PC-9 (cell line): ENCODE data around the gene GEMIN2. TPM values are rescaled to one million over a fixed set of nuclear protein-coding genes. Genes with fewer than 3 reads are reported as not detected.

Source experiments
- BruUV-seq: library from RNA; stranded (reverse); fragments of 400-500 nt; replicated peaks from 2 replicates; lab custom pipeline; 2021; lab: Mats Ljungman, UMichigan
- CTCF ChIA-PET: fragments of 300-600 bp; sonication (Branson Sonifier 250); formaldehyde crosslinking; loops from one replicate; lab custom pipeline; 2022; ENCODE audit warnings: antibody characterized with exemption; lab: Charles Lee
- POLR2A ChIA-PET: fragments of 300-600 bp; sonication (Branson Sonifier 250); formaldehyde crosslinking; loops from one replicate; lab custom pipeline; 2022; ENCODE audit warnings: antibody characterized with exemption; ENCODE audit not compliant: unreplicated experiment; lab: Charles Lee
- DNase-seq, 2 experiments: peaks; one replicate each; pipeline versions ENCODE4 v3.0.0 to v3.0.0-alpha.2; 2015 to 2022; ENCODE audit warnings: mixed read lengths in 1 of 2
- H2AFZ ChIP-seq: fragments of 200-600 bp; sonication (generic); 2 replicates; pipeline ENCODE4 v1.8.1; 2017; ENCODE audit warnings: antibody characterized with exemption
- H3F3A ChIP-seq: fragments of 200-600 bp; sonication (generic); 2 replicates; pipeline ENCODE4 v1.8.1; 2017; ENCODE audit warnings: antibody characterized with exemption, mild to moderate bottlenecking, low read depth; ENCODE audit not compliant: insufficient read depth
- H3K27ac ChIP-seq: fragments of 200-600 bp; sonication (generic); 2 replicates; pipeline ENCODE4 v1.6.1; 2016; ENCODE audit warnings: mixed run types
- H3K27me3 ChIP-seq: fragments of 200-600 bp; sonication (generic); 2 replicates; pipeline ENCODE4 v1.6.1; 2016; ENCODE audit warnings: low read depth, mixed run types; ENCODE audit not compliant: insufficient read depth
- H3K36me3 ChIP-seq: fragments of 200-600 bp; sonication (generic); 2 replicates; pipeline ENCODE4 v1.6.1; 2016; ENCODE audit warnings: low read depth, mixed run types
- H3K4me1 ChIP-seq: fragments of 200-600 bp; sonication (generic); replicated peaks from 2 replicates; pipeline ENCODE4 v1.6.1; 2016; ENCODE audit warnings: mixed run types; ENCODE audit not compliant: insufficient read depth
- H3K4me2 ChIP-seq: fragments of 200-600 bp; sonication (generic); 2 replicates; pipeline ENCODE4 v1.6.1; 2017; ENCODE audit warnings: mixed run types
- H3K4me3 ChIP-seq: fragments of 200-600 bp; sonication (generic); 2 replicates; pipeline ENCODE4 v1.6.1; 2016; ENCODE audit warnings: mixed run types
- H3K79me2 ChIP-seq: fragments of 200-600 bp; sonication (generic); 2 replicates; pipeline ENCODE4 v1.6.1; 2017; ENCODE audit warnings: low read depth, mixed run types
- H3K9me2 ChIP-seq: fragments of 200-600 bp; sonication (generic); 2 replicates; pipeline ENCODE4 v1.8.1; 2017; ENCODE audit warnings: mild to moderate bottlenecking; ENCODE audit not compliant: insufficient read depth
- H3K9me3 ChIP-seq: fragments of 200-600 bp; sonication (generic); 2 replicates; pipeline ENCODE4 v1.8.1; 2016; ENCODE audit warnings: low read depth; ENCODE audit not compliant: insufficient read depth
- H4K20me1 ChIP-seq: fragments of 200-600 bp; sonication (generic); 2 replicates; pipeline ENCODE4 v1.8.1; 2017; ENCODE audit not compliant: insufficient read depth
- EZH2 ChIP-seq: fragments of 200-600 bp; sonication (generic); IDR thresholded peaks from 2 replicates; pipeline ENCODE4 v1.8.0; 2017; ENCODE audit warnings: antibody characterized with exemption, low read depth
- intact Hi-C: fragments of 100-400 bp; cut with micrococcal nuclease; formaldehyde crosslinking; loops from one replicate; pipeline ENCODE4 v1.10.0; 2022; ENCODE audit not compliant: unreplicated experiment
- total RNA-seq: library from RNA; stranded (reverse); gene quantifications from 2 replicates; pipeline ENCODE4 v1.2.3, GENCODE V29; 2021
- TF ChIP-seq, protein P1 (sequence below): fragments of 200-600 bp; sonication (generic); conservative IDR thresholded peaks from 2 replicates; pipeline ENCODE4 v1.6.1; 2017; ENCODE audit warnings: mixed run types, antibody characterized with exemption, mild to moderate bottlenecking, moderate library complexity

Gene GEMIN2
- total RNA-seq, 1 experiment from 2014 or later, result 13.4 TPM

GRCh38 chr14:39071096-39071495, 43.0 kb upstream of the GEMIN2 start:
- CTCF ChIA-PET, result no interaction called here
- no peaks in the 10 kb centered on the region for H3K9me3 ChIP-seq
- H3K36me3 ChIP-seq, result no peaks in the 10 kb centered on the region; the same call in 1 of the 2 replicates
- no peaks in the 10 kb centered on the region for H3F3A ChIP-seq
- no peak overlapping the region for H3K4me2 ChIP-seq
- intact Hi-C loops, result no loop called here
- POLR2A ChIA-PET, result no interaction called here
- H4K20me1 ChIP-seq, result no peaks in the 10 kb centered on the region
- H3K4me1 ChIP-seq, result no peaks in the 10 kb centered on the region
- TF ChIP-seq EZH2, result no peak
- H3K4me3 ChIP-seq, result no peak overlapping the region
- H3K27me3 ChIP-seq, result no peaks in the 10 kb centered on the region
- DNase-seq, result no peak
- H2AFZ ChIP-seq, result no peak overlapping the region
- no peaks in the 10 kb centered on the region for H3K9me2 ChIP-seq
- H3K79me2 ChIP-seq, result no peaks in the 10 kb centered on the region
- no peak overlapping the region for H3K27ac ChIP-seq
- BruUV-seq, result no TSS peak

DNA sequence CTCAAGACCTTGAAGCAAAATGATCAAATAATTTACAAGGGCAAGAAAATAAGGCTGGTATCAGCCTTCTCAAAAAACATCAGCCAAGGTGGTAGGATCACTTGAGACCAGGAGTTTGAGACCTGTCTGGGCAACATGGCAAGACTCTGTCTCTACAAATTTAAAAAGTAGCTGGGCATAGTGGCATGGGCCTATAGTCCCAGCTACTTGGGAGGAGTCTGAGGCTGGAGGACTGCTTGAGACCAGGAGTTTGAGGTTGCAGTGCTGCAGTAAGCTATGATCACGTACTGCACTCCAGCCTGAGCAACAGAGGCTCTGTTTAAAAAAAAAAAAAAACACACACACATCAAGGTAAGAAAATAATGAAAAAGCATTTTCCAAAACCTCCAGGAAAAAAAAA, 33.2 kb upstream of the GEMIN2 start:
- TF ChIP-seq EZH2, result no peak
- TF ChIP-seq, protein P1, sequence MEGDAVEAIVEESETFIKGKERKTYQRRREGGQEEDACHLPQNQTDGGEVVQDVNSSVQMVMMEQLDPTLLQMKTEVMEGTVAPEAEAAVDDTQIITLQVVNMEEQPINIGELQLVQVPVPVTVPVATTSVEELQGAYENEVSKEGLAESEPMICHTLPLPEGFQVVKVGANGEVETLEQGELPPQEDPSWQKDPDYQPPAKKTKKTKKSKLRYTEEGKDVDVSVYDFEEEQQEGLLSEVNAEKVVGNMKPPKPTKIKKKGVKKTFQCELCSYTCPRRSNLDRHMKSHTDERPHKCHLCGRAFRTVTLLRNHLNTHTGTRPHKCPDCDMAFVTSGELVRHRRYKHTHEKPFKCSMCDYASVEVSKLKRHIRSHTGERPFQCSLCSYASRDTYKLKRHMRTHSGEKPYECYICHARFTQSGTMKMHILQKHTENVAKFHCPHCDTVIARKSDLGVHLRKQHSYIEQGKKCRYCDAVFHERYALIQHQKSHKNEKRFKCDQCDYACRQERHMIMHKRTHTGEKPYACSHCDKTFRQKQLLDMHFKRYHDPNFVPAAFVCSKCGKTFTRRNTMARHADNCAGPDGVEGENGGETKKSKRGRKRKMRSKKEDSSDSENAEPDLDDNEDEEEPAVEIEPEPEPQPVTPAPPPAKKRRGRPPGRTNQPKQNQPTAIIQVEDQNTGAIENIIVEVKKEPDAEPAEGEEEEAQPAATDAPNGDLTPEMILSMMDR, result no peak
- Histone ChIP-seq H3K4me1 (no peaks in the 10 kb centered on the region), H3K4me2 (no peak overlapping the region), H4K20me1 (no peaks in the 10 kb centered on the region), H3K27ac (no peak overlapping the region), H3K36me3 (no peaks in the 10 kb centered on the region), H2AFZ (no peak overlapping the region), H3K79me2 (no peaks in the 10 kb centered on the region), H3K27me3 (no peaks in the 10 kb centered on the region), H3K9me2 (no peaks in the 10 kb centered on the region), H3K4me3 (no peak overlapping the region), H3K9me3 (no peaks in the 10 kb centered on the region), H3F3A (no peaks in the 10 kb centered on the region)
- CTCF ChIA-PET, result no interaction called here
- BruUV-seq, result no TSS peak
- POLR2A ChIA-PET, result no interaction called here
- DNase-seq, result no peak
- intact Hi-C loops, result no loop called here

DNA sequence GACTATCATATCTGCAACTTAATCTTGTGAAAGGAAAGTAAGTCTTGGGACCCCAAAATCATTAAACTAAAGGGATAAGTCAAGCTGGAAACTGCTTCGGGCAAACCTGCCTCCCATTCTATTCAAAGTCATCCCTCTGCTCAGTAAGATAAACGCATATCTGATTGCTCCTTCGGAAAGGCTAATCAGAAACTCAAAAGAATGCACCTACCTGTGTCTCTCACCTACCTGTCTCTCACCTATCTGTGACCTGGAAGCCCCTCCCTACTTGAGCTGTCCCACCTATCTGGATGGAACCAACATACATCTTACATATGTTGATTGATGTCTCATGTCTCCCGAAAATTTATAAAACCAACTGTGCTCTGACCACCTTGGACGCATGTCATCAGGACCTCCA, 31.0 kb upstream of the GEMIN2 start:
- POLR2A ChIA-PET, result no interaction called here

More for the DNA sequence above, 31.0 kb upstream of the GEMIN2 start:
- no peaks in the 10 kb centered on the region for H3F3A ChIP-seq
- no peaks in the 10 kb centered on the region for H3K9me3 ChIP-seq
- H3K79me2 ChIP-seq, result no peaks in the 10 kb centered on the region
- H3K4me1 ChIP-seq, result no peaks in the 10 kb centered on the region
- H3K36me3 ChIP-seq, result no peaks in the 10 kb centered on the region
- H3K4me2 ChIP-seq, result no peak overlapping the region
- H4K20me1 ChIP-seq, result no peaks in the 10 kb centered on the region
- no peaks in the 10 kb centered on the region for H3K9me2 ChIP-seq
- no peak overlapping the region for H3K4me3 ChIP-seq
- BruUV-seq, result no TSS peak
- no peaks in the 10 kb centered on the region for H3K27me3 ChIP-seq
- intact Hi-C loops, result no loop called here
- H3K27ac ChIP-seq, result no peak overlapping the region
- TF ChIP-seq, protein P1, result no peak
- TF ChIP-seq EZH2, result no peak
- no peak overlapping the region for H2AFZ ChIP-seq
- CTCF ChIA-PET, result no interaction called here
- no peak for DNase-seq
